D341Med (cell line): ENCODE data around the gene PXK.
"Not testable (repeated sequence)": the region's sequence is repeated elsewhere in the genome, so short reads cannot be mapped to it uniquely, and the experiment has no call there.

Experiments used
- DNase-seq: peaks from one replicate; pipeline ENCODE4 v3.0.0; 2012; ENCODE audit warnings: low spot score

PXK gene

GRCh38 chr3:58323529-58324390 lies 8.9 kb upstream of the PXK start:
- no peak for DNase-seq

- no peak for DNase-seq
Observed at GRCh38 chr3:58324391-58325390, 8.0 kb upstream of the PXK start.

- DNase-seq = no peak
Observed at GRCh38 chr3:58325525-58325992, 7.1 kb upstream of the PXK start.

- DNase-seq = no peak
Observed at GRCh38 chr3:58326267-58326900, 6.3 kb upstream of the PXK start.

GRCh38 chr3:58329150-58329921 lies 3.4 kb upstream of the PXK start:
- no peak for DNase-seq

GRCh38 chr3:58329922-58330413 lies 2.7 kb upstream of the PXK start:
- no peak for DNase-seq

- DNase-seq = no peak
Observed at GRCh38 chr3:58331593-58332152, 1.0 kb upstream of the PXK start.

- DNase-seq = peak; percentile 63
Observed at GRCh38 chr3:58333206-58334012, 717 bp downstream of the PXK start.

GRCh38 chr3:58334013-58334321 lies 1.3 kb downstream of the PXK start:
- no peak for DNase-seq

- DNase-seq = no peak
Observed at GRCh38 chr3:58334506-58334884, 1.8 kb downstream of the PXK start.

- no peak for DNase-seq
Observed at GRCh38 chr3:58335652-58335947, 2.9 kb downstream of the PXK start.

GRCh38 chr3:58336135-58336882 lies 3.6 kb downstream of the PXK start:
- DNase-seq = no peak

GRCh38 chr3:58337190-58337589 lies 4.5 kb downstream of the PXK start:
- no peak for DNase-seq

GRCh38 chr3:58339146-58339545 lies 6.5 kb downstream of the PXK start:
- DNase-seq = not testable (repeated sequence)

GRCh38 chr3:58340594-58341244 lies 8.0 kb downstream of the PXK start:
- DNase-seq = no peak

GRCh38 chr3:58341376-58341775 lies 8.7 kb downstream of the PXK start:
- no peak for DNase-seq

- no peak for DNase-seq
Observed at GRCh38 chr3:58342676-58343075, 10.0 kb downstream of the PXK start.

- DNase-seq = no peak
Observed at GRCh38 chr3:58345457-58345856, 12.8 kb downstream of the PXK start.

GRCh38 chr3:58346368-58346767 lies 13.7 kb downstream of the PXK start:
- DNase-seq = no peak
